Activated T-helper 17 cell treated with anti-CD3 and anti-CD28 coated beads, Interleukin-2, amount 50 U/mL, for 72 hours (primary cell): Measurements from ENCODE around the gene SCTR. TPM values are rescaled to one million over a fixed set of nuclear protein-coding genes. Genes with fewer than 3 reads are reported as not detected.

Experiments used
- ATAC-seq: fragments of 150-1000 bp; cut with Tn5 transposase; replicated peaks from 2 replicates; pipeline ENCODE4 v1.10.0; 2021; ENCODE audit warnings: mild to moderate bottlenecking, moderate library complexity
- H3K27ac Mint-ChIP-seq: one replicate; pipeline ENCODE4 v1.8.0; 2022; ENCODE audit warnings: mixed read lengths
- H3K27me3 Mint-ChIP-seq: one replicate; pipeline ENCODE4 v1.8.0; 2022; ENCODE audit warnings: mixed read lengths
- H3K36me3 Mint-ChIP-seq: one replicate; pipeline ENCODE4 v1.8.0; 2022; ENCODE audit warnings: low read depth, mild to moderate bottlenecking, mixed read lengths
- H3K4me1 Mint-ChIP-seq: one replicate; pipeline ENCODE4 v1.8.0; 2022; ENCODE audit warnings: mixed read lengths
- H3K4me3 Mint-ChIP-seq: one replicate; pipeline ENCODE4 v1.8.0; 2022; ENCODE audit warnings: mild to moderate bottlenecking, mixed read lengths
- H3K9me3 Mint-ChIP-seq: one replicate; pipeline ENCODE4 v1.8.0; 2022; ENCODE audit warnings: mixed read lengths
- total RNA-seq, 2 donors: library from RNA; stranded (reverse); gene quantifications; one replicate each; pipeline ENCODE4 v1.2.3, GENCODE V29; 2022

Gene SCTR
- total RNA-seq, 2 donors from 2014 or later: not detected

DNA sequence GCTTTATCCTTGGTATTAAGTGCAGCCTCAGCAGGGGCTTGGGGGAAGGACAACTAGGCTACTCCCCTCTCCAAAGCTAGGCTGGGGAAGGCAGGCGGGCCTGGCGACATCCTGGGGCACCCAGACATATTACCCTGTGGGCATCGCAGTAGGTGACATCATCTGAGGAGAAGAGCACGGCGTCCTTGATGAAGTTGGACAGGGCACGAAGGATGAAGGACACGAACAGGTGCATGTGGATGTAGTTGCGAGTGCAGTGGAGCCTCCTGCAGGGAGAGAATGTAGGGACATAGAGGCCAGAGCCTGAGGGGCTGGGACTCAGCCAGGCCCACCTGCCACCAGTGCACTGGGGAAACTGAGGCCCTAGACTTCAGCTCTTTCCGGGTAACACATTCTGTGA, 60.3 kb downstream of the SCTR start:
- no peak for ATAC-seq
- Mint-ChIP-seq H3K36me3 (no peaks in the 10 kb centered on the region), H3K27ac (no peak overlapping the region), H3K4me3 (no peak overlapping the region), H3K4me1 (no peaks in the 10 kb centered on the region), H3K9me3 (no peaks in the 10 kb centered on the region), H3K27me3 (peaks cover 9% of the 10 kb centered on the region)

DNA sequence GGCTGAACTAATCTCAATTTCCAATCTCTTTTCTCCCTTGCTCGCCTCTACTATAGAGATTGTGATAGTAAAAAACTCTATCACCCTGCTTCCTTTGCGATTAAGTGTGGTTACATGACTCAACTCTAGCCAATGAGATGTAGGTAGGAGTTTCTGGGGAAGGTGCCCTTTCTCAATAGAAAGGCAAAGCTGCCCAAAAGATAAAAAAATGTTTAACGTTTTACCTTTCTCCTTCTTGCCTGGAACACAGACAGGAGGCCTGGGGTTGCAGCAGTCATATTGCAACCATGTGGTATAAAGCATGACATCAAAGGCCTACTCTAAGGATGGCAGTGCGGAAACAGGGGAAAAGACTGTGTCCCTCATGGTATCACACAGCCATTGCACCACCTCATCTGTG, 61.1 kb downstream of the SCTR start:
- Mint-ChIP-seq H3K4me3 (no peak overlapping the region), H3K9me3 (no peaks in the 10 kb centered on the region), H3K27me3 (peaks cover 4% of the 10 kb centered on the region), H3K27ac (no peak overlapping the region), H3K36me3 (no peaks in the 10 kb centered on the region), H3K4me1 (no peaks in the 10 kb centered on the region)
- ATAC-seq: peak; percentile 71

DNA sequence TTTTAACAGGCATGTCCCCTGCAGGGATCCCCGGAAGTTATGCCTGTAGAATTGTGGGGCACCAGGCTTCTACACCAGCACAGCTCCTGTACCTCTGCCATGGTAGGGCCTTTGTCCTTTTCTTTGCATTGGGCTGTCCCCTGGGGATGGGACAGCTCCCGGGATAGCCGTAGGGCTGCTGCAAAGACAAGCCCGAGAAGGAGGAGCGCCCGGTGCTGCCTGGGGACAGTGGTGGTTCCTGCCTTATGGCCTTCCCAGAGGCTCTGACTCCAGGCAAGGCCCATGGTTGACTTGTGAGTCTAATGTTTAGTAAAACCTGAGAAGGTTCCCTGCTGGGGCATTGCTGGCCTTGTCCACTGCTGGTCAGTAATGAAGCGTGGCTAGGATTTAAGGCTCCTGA, 61.7 kb downstream of the SCTR start:
- Mint-ChIP-seq H3K27me3 (peaks cover 4% of the 10 kb centered on the region), H3K4me1 (no peaks in the 10 kb centered on the region), H3K36me3 (no peaks in the 10 kb centered on the region), H3K9me3 (no peaks in the 10 kb centered on the region), H3K27ac (no peak overlapping the region), H3K4me3 (no peak overlapping the region)
- no peak for ATAC-seq

DNA sequence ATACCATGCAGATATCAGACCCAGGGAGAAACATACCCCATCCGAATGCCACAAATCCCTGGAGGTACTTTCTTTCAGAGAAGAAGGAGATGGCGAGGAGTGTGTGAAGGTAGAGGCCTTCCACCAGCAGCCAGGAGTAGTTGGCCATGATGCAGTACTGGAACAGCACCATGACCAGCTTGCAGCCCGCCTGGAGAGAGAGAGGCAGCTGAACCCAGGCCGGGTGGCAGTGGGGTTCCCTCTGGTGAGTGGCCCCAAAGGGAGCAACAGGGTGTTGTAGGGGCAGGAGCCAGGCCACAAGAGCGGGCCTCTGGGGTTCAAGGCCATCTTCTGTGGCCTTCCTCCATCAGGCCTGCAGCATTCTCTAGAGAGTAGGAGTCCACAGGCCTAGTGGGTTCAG, 62.5 kb downstream of the SCTR start:
- no peak for ATAC-seq
- Mint-ChIP-seq H3K4me1 (no peaks in the 10 kb centered on the region), H3K27ac (no peak overlapping the region), H3K9me3 (no peaks in the 10 kb centered on the region), H3K27me3 (peaks cover 6% of the 10 kb centered on the region), H3K36me3 (no peaks in the 10 kb centered on the region), H3K4me3 (no peak overlapping the region)

DNA sequence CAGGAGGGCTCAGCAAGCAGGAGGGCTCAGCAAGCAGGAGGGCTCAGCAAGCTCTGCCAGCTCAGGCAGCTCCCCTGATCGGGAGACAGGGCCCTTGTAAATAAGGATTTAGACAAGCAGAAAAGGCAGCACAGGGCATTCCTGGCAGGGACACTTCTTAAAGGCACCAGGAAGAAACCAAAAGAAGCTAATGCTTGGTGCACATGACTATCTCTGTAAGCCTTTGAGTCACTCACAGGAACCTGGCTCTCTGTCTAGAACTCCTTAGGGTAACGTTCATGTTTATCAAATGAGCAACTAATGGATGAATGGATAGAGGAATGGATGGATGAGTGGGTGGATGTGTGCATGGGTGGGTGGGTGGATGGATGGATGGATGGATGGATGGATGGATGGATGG, 64.2 kb downstream of the SCTR start:
- H3K4me3 Mint-ChIP-seq: no peak overlapping the region
- H3K4me1 Mint-ChIP-seq: peaks cover 5% of the 10 kb centered on the region
- no peaks in the 10 kb centered on the region for H3K36me3 Mint-ChIP-seq
- no peaks in the 10 kb centered on the region for H3K9me3 Mint-ChIP-seq
- H3K27me3 Mint-ChIP-seq: peaks cover 17% of the 10 kb centered on the region
- ATAC-seq: no peak
- no peak overlapping the region for H3K27ac Mint-ChIP-seq

DNA sequence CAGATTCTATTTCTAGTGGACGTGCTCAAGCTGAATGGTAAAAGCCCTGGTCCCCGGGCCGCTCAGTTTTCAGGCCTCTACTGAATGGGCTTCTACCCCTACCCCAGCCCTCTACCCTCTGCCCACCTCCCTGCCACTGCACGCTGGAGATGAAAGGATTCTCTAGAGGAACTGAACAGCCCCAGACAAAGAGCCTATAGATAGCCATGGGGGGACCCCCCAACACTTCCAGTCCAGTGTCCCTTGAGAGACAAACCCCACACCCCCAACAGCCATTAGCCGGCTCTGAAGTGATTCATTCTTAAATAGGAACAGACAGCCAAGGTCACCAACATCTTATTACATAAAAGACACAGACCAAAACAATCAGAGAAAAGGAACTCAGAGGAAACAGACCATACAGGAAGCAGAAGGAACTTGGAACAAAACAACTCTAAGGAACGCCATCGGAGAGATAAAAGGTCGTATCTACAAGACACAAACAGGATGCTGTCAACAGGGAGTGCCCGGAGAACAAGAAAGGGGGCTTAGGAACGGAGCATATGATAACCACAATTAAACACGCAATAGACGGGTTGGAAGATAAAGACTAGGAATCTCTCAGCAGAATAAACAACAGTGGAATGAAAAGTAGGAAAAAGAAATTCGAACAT, 69.1 kb downstream of the SCTR start:
- H3K27me3 Mint-ChIP-seq: peaks cover 35% of the 10 kb centered on the region
- H3K4me1 Mint-ChIP-seq: peaks cover 5% of the 10 kb centered on the region
- H3K9me3 Mint-ChIP-seq: no peaks in the 10 kb centered on the region
- H3K36me3 Mint-ChIP-seq: no peaks in the 10 kb centered on the region
- ATAC-seq: no peak
- H3K27ac Mint-ChIP-seq: no peak overlapping the region
- no peak overlapping the region for H3K4me3 Mint-ChIP-seq

DNA sequence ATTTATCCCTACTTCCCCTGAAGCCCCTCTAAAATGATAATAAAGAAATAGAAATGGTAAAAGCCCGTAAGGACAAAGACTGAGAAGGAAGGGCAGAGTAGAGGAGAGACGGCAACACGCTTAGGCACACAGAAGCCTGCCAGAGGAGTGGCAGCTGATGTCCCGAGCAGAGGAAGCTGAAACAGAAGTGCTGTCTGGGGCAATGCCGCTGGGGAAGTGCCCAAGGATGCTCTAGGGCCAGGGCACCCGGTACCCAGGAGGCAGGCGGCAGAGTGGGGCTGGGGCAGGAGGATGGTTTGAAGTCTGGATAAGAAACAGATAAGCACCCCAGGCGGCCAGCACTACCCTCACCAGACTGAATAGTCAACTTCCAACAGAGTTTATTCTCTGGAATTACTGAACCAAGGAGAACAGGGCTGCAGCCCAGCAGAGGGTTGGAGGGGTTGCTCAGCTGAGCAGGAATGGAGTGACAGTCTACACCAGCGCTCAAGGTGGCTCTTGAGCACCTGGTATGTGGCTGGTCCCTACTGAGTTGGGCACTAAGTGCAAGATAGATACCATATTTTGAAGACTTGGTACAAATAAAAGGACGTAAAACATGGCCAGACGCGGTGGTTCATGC, 70.2 kb downstream of the SCTR start:
- Mint-ChIP-seq H3K27me3 (peaks cover 38% of the 10 kb centered on the region), H3K27ac (no peak overlapping the region), H3K4me3 (no peak overlapping the region), H3K36me3 (no peaks in the 10 kb centered on the region), H3K9me3 (no peaks in the 10 kb centered on the region), H3K4me1 (peaks cover 5% of the 10 kb centered on the region)
- no peak for ATAC-seq

DNA sequence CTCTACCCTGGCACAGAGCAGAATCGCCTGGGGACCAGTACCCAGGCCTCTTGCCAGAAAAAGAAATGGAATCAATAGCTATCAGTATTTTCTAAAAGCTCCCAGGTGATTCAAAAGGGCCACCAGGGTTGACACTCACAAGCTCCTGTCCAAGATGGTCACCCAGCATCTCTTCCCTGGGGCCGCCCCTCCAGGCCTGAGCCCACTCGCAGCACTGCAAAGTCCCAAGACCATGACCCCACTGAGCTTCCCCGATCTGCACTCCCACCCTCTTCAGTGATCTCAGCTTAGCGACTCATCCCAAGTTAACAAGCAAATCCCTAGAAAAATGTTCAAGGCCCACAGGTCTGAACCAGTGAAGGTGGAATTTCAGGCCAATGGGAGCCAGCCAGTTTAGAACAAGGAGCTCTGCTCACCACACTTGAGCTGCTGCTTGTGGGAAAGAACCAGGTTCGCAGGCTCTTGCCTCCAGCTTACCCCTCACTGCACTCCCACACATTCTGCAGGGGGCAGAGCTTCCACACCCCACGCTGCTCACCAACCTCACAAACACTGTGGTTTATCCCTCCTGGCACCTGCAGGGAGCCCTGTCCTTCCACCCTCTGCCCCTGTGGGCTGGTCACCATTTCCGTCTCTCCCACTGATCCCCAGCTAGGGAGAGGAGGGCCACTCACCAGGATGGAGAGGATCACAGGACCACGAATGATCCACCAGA, 72.8 kb downstream of the SCTR start:
- no peak overlapping the region for H3K4me3 Mint-ChIP-seq
- no peak overlapping the region for H3K27ac Mint-ChIP-seq
- no peak for ATAC-seq
- peaks cover 43% of the 10 kb centered on the region for H3K27me3 Mint-ChIP-seq
- no peaks in the 10 kb centered on the region for H3K36me3 Mint-ChIP-seq
- peaks cover 5% of the 10 kb centered on the region for H3K4me1 Mint-ChIP-seq
- H3K9me3 Mint-ChIP-seq: no peaks in the 10 kb centered on the region

DNA sequence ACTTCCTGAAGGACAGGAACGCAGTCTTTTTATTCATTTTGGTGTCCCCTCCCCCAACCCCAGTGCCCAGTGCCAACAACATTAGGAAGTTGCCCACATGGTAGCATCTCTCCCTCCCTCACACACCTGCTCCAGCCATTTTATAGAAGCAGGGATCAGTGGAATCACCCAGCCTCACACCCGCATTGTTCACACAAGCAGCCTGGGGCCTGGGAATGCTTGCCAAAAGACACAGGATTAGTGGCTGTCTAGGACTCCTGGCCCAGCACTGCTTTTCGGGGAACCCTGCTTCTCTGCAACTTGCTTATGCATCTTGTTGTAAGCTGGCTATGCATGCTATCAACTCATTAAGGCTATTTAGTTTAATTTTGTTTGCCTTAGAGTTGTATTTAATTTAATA, 74.8 kb downstream of the SCTR start:
- no peak for ATAC-seq
- Mint-ChIP-seq H3K9me3 (no peaks in the 10 kb centered on the region), H3K4me1 (no peaks in the 10 kb centered on the region), H3K27ac (no peak overlapping the region), H3K4me3 (no peak overlapping the region), H3K27me3 (peaks cover 33% of the 10 kb centered on the region), H3K36me3 (no peaks in the 10 kb centered on the region)

DNA sequence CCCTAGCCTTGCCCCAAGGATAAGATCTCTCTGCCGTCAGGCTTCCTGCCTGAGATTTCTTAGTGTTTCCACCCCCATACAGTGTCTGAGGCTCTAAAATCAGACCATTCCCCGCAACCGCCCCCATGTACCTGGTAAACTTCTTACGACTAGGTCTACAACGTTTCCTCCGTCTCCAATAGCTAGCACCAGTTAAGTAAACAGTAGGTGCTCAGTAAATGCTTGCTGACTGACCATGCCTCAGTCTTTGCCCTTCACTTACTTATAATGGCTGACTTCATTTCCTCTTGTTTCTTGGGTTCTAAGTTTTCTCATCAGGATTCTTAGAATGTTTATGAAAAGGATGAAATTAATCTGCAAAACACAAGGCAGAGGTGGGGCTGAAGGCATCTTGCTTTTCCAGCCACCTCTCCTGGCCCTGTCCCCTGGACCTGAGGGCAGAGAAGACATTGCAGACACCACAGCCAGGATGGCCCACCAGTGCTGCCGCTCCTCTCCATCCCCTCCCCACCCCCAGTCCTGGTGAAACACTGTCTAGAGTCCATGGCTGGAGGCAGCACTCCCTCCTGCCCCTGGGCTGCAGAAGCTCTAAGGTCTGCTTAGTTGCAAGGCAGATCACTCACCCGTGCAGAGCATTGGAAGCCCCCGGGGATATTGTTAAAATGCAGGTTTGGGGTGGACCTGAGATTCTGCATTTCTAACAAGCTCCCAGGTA, 75.7 kb downstream of the SCTR start:
- Mint-ChIP-seq H3K4me1 (no peaks in the 10 kb centered on the region), H3K9me3 (no peaks in the 10 kb centered on the region), H3K36me3 (no peaks in the 10 kb centered on the region), H3K27ac (no peak overlapping the region), H3K4me3 (no peak overlapping the region), H3K27me3 (peaks cover 33% of the 10 kb centered on the region)
- no peak for ATAC-seq

DNA sequence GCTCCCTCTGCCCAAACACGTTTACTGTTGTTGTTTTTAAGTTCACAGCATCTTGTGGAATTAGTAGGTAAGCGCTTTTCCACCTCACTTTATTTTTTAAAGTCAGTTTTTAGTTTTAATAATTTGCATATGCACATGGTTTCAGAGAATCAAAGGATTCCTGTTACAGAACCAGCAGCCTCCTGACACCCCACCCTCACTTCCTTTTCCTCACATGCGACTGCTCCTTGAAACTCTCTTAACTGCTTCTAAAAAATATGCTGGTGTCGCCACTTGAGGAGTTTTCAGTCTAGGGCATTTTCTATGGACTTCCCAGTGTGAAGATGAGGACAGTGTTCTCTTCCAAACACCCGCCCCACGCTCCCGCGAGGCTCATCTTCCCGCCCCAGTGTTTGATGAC, 78.2 kb downstream of the SCTR start:
- Mint-ChIP-seq H3K4me3 (no peak overlapping the region), H3K27ac (no peak overlapping the region), H3K27me3 (peaks cover 17% of the 10 kb centered on the region), H3K4me1 (no peaks in the 10 kb centered on the region), H3K36me3 (no peaks in the 10 kb centered on the region), H3K9me3 (no peaks in the 10 kb centered on the region)
- no peak for ATAC-seq

DNA sequence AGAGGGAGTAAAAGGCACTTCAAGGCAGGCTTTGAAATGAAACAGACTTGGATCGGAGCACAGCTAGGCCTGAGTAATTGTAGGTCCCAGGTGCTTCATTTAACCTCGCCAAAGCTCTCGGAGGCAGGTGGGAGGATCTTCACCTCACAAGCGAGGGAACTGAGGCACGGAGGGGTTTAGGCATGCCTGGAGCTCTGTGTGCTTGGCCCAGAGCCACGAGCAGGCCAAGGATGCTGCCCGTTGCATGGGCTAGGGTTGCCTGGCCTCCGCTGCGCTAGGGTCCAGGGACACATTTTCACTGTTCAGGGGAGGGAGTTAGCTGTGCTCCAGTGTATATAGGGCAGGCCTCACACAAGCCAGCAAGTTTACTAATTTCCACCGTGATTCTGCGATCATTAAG, 81.4 kb downstream of the SCTR start:
- Mint-ChIP-seq H3K36me3 (no peaks in the 10 kb centered on the region), H3K9me3 (no peaks in the 10 kb centered on the region), H3K4me3 (no peak overlapping the region), H3K27ac (no peak overlapping the region), H3K27me3 (peaks cover 15% of the 10 kb centered on the region), H3K4me1 (no peaks in the 10 kb centered on the region)
- no peak for ATAC-seq

DNA sequence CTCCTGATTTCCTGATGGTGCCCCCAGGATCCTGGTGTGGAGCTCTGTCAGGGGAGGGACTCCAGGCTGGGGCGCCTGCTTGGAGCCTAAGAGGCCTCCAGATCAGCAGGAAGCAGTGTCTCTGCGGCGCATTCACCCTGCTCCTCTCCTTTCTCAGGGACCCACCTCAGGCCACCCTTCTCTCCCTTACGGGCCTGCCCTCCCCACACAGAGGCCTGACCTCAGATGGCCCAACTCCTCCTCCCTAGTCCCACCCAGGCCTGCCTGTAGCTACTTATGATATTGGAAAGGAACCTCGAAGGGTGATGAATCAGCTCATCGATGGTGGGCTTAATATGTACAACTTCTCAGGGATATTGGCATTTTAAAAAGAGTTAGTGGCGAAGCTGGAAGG, 82.1 kb downstream of the SCTR start:
- Mint-ChIP-seq H3K4me3 (no peak overlapping the region), H3K9me3 (no peaks in the 10 kb centered on the region), H3K27ac (no peak overlapping the region), H3K36me3 (no peaks in the 10 kb centered on the region), H3K27me3 (peaks cover 14% of the 10 kb centered on the region), H3K4me1 (no peaks in the 10 kb centered on the region)
- no peak for ATAC-seq

DNA sequence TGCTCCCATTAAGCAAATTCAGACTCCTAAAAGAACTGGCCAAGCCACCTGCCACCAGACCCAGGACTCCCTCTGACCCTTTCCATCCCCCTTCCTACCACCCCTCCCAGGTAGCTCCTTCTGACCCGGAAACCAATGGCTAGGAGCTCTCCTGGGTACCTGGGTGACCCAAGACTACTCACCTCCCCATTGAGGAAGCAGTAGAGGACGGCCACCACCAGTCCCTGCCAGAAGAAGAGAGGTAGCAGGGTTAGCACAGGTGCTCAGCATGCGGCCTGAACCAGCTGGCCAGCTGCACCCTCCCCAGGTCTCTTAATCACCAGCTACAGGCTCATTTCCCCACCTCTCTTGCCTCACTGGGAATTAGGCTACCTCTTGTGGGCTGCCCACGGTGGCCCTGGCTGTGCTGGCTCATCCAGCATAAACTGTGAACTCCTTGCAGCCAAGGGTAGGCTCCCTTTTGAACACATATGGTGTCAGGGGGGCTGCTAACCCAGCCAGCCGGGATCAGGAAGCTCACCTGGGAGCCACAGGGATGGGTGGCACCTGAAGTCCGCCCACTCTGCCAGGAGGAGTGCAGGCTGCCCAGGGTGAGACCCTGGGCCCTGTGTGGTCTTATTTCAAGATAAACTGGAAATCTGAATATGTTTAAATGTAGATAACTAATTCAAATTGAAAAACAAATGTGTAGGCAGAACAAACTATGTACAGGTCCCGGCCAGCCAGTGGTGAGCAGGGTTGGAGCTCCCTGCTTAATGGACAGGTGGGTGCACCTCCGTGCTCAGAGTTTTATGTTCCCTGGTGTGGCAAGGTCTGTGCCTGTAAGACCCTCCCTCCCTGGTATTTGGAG, 82.7 kb downstream of the SCTR start:
- H3K36me3 Mint-ChIP-seq: no peaks in the 10 kb centered on the region
- H3K9me3 Mint-ChIP-seq: no peaks in the 10 kb centered on the region
- H3K27me3 Mint-ChIP-seq: peaks cover 14% of the 10 kb centered on the region
- no peaks in the 10 kb centered on the region for H3K4me1 Mint-ChIP-seq
- no peak overlapping the region for H3K4me3 Mint-ChIP-seq
- no peak overlapping the region for H3K27ac Mint-ChIP-seq
- ATAC-seq: no peak
